H1 (cell line): Measurements from ENCODE around the gene SPACA9. TPM values are rescaled to one million over a fixed set of nuclear protein-coding genes. Genes with fewer than 3 reads are reported as not detected.

Experiments
- polyA plus RNA-seq, 7 experiments: library from polyadenylated mRNA; depleted of rRNA in 3 of 7; stranded (reverse) in 5 of 7; unstranded in 2 of 7; fragments of >200 nt in 5 of 7; fragments of 200-250 nt in 2 of 7; gene quantifications; 1 replicate in 5 of 7; 2 replicates in 1 of 7; 4 replicates in 1 of 7; pipeline versions ENCODE4 v1.2.1 to v1.2.3, GENCODE V29; 2011 to 2013; ENCODE audit warnings: missing spikeins in 2 of 7, mixed read lengths in 2 of 7
- total RNA-seq: library from RNA; stranded (reverse); fragmentation: NEBNext Ultra II Directional; extraction: Animal tissue kit (Norgen Biotek cat#: 25700); gene quantifications from 2 replicates; pipeline ENCODE4 v1.2.1, GENCODE V29; 2021
- TF ChIP-seq, protein P1 (sequence below): fragments of 300-600 bp; sonication (generic); IDR thresholded peaks from 2 replicates; pipeline ENCODE4 v1.7.1; 2012; ENCODE audit warnings: low read length, moderate library complexity, mild to moderate bottlenecking, inconsistent platforms; ENCODE audit not compliant: insufficient replicate concordance

The SPACA9 gene
- total and polyA plus RNA-seq, 2 of the 8 experiments (the other 6 are each of a cell fraction or from before 2014, with no cell fraction given): 0.63 to 1.3 TPM

DNA sequence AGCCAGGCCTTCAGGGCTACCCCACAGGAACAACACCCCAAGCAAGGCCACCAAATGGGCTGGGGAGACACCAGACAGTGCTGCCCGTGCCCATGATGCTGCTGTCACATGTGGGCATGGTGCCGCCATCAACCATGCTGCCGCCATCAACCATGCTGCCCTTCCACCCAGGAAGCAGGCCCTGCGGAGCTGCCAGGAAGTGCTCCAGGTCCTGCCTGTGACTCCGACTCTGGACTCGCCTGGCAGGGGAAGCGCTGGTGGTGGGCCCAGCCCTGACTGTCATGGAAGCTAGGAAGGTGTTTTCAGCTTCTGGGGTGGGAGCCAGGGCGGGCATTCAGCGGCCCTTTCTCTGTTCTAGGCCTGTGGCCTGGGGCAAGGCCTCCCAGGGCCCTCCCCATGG is 9.4 kb upstream of the SPACA9 start (continued):
- TF ChIP-seq, protein P1, sequence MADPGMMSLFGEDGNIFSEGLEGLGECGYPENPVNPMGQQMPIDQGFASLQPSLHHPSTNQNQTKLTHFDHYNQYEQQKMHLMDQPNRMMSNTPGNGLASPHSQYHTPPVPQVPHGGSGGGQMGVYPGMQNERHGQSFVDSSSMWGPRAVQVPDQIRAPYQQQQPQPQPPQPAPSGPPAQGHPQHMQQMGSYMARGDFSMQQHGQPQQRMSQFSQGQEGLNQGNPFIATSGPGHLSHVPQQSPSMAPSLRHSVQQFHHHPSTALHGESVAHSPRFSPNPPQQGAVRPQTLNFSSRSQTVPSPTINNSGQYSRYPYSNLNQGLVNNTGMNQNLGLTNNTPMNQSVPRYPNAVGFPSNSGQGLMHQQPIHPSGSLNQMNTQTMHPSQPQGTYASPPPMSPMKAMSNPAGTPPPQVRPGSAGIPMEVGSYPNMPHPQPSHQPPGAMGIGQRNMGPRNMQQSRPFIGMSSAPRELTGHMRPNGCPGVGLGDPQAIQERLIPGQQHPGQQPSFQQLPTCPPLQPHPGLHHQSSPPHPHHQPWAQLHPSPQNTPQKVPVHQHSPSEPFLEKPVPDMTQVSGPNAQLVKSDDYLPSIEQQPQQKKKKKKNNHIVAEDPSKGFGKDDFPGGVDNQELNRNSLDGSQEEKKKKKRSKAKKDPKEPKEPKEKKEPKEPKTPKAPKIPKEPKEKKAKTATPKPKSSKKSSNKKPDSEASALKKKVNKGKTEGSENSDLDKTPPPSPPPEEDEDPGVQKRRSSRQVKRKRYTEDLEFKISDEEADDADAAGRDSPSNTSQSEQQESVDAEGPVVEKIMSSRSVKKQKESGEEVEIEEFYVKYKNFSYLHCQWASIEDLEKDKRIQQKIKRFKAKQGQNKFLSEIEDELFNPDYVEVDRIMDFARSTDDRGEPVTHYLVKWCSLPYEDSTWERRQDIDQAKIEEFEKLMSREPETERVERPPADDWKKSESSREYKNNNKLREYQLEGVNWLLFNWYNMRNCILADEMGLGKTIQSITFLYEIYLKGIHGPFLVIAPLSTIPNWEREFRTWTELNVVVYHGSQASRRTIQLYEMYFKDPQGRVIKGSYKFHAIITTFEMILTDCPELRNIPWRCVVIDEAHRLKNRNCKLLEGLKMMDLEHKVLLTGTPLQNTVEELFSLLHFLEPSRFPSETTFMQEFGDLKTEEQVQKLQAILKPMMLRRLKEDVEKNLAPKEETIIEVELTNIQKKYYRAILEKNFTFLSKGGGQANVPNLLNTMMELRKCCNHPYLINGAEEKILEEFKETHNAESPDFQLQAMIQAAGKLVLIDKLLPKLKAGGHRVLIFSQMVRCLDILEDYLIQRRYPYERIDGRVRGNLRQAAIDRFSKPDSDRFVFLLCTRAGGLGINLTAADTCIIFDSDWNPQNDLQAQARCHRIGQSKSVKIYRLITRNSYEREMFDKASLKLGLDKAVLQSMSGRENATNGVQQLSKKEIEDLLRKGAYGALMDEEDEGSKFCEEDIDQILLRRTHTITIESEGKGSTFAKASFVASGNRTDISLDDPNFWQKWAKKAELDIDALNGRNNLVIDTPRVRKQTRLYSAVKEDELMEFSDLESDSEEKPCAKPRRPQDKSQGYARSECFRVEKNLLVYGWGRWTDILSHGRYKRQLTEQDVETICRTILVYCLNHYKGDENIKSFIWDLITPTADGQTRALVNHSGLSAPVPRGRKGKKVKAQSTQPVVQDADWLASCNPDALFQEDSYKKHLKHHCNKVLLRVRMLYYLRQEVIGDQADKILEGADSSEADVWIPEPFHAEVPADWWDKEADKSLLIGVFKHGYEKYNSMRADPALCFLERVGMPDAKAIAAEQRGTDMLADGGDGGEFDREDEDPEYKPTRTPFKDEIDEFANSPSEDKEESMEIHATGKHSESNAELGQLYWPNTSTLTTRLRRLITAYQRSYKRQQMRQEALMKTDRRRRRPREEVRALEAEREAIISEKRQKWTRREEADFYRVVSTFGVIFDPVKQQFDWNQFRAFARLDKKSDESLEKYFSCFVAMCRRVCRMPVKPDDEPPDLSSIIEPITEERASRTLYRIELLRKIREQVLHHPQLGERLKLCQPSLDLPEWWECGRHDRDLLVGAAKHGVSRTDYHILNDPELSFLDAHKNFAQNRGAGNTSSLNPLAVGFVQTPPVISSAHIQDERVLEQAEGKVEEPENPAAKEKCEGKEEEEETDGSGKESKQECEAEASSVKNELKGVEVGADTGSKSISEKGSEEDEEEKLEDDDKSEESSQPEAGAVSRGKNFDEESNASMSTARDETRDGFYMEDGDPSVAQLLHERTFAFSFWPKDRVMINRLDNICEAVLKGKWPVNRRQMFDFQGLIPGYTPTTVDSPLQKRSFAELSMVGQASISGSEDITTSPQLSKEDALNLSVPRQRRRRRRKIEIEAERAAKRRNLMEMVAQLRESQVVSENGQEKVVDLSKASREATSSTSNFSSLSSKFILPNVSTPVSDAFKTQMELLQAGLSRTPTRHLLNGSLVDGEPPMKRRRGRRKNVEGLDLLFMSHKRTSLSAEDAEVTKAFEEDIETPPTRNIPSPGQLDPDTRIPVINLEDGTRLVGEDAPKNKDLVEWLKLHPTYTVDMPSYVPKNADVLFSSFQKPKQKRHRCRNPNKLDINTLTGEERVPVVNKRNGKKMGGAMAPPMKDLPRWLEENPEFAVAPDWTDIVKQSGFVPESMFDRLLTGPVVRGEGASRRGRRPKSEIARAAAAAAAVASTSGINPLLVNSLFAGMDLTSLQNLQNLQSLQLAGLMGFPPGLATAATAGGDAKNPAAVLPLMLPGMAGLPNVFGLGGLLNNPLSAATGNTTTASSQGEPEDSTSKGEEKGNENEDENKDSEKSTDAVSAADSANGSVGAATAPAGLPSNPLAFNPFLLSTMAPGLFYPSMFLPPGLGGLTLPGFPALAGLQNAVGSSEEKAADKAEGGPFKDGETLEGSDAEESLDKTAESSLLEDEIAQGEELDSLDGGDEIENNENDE: no peak
- TF ChIP-seq, all 59 proteins: peak for 0
